GM20000 (cell line): ENCODE results near the gene KCMF1.

ENCODE experiments used
- DNase-seq: peaks from one replicate; pipeline ENCODE4 v3.0.0; 2012; ENCODE audit warnings: low spot score
- TF ChIP-seq, protein P1 (sequence below): IDR thresholded peaks from 2 replicates; pipeline ENCODE4 v1.5.1; 2012; ENCODE audit warnings: mild to moderate bottlenecking, control low read depth; ENCODE audit errors: extremely low read depth, missing control alignments

KCMF1 gene

DNA sequence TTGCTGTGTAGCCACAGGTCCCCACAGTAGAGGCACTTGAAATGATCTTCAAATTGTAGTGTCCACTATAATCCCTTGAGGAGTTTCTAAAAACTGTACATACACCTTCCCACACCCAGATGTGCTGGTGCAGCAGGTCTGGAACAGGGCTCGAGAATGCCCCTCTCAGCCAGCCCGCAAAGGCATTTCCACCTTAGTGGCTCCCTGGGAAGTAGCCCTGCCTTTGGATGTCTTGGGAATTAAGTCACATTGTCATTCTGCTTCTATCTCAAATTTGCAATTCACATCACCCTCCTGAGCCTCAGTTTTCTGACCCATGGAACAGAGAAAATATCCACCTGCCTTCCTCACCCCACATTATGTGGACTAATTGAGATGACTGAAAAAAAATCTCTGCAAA is 118.0 kb downstream of the KCMF1 start:
- TF ChIP-seq, protein P1, sequence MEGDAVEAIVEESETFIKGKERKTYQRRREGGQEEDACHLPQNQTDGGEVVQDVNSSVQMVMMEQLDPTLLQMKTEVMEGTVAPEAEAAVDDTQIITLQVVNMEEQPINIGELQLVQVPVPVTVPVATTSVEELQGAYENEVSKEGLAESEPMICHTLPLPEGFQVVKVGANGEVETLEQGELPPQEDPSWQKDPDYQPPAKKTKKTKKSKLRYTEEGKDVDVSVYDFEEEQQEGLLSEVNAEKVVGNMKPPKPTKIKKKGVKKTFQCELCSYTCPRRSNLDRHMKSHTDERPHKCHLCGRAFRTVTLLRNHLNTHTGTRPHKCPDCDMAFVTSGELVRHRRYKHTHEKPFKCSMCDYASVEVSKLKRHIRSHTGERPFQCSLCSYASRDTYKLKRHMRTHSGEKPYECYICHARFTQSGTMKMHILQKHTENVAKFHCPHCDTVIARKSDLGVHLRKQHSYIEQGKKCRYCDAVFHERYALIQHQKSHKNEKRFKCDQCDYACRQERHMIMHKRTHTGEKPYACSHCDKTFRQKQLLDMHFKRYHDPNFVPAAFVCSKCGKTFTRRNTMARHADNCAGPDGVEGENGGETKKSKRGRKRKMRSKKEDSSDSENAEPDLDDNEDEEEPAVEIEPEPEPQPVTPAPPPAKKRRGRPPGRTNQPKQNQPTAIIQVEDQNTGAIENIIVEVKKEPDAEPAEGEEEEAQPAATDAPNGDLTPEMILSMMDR: no peak
- no peak for DNase-seq

DNA sequence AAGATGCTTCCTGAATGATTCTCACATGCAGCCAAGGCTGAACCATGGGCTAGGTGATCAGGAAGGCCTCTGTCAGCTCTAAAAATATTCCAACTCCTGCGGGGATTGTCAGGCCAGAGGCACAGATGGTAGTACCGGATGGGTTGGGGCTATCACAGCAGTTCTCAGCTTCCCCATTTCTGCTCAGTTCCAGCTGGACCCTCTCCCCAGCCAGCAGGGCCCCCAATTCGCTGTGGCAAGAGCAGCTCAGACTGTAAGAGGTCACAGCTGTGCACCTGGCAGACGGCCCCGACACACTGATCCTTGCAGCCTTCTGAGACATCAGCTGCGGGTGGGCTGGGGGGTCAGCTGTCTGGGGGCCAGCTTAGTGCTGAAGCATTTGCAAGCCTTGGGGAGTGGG is 118.6 kb downstream of the KCMF1 start:
- DNase-seq: no peak
- TF ChIP-seq, protein P1: no peak

DNA sequence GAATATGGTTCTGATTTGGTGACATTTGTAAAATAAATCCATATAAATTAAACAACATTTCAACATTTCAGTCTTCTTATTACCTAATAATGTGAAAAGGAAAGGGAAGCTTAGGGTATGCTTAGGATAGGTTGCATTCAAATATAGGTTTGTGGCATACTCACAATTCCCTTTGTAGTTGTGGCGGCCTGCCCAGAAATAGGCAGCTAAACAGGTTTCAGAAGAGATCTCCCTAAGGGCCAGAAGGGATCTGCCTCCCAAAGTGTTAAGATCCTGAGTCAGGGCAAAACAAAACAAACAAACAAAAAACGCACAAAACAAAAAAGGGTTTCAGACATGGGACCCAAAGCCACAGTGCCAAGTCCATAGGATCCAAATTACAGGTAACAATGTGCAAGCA is 120.9 kb downstream of the KCMF1 start:
- no peak for DNase-seq
- TF ChIP-seq, protein P1: no peak

DNA sequence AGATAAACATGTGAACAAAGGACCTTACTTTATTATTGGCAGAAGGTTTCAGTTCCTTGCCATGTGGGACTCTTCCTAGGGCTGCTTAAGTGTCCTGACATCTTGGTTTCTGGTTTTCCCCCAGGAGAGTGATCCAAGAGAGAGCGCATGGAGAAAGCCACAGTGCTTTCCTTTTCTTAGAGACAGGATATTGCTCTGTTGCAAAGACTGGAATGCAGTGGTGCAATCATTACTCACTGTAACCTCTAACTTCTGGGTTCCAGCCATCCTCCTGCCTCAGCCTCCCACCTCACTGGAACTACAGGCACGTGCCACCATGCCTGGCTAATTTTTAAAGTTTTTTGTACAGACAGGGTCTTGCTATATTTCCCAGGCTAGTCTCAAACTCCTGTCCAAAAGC is 124.1 kb downstream of the KCMF1 start:
- TF ChIP-seq, protein P1: no peak
- DNase-seq: no peak

DNA sequence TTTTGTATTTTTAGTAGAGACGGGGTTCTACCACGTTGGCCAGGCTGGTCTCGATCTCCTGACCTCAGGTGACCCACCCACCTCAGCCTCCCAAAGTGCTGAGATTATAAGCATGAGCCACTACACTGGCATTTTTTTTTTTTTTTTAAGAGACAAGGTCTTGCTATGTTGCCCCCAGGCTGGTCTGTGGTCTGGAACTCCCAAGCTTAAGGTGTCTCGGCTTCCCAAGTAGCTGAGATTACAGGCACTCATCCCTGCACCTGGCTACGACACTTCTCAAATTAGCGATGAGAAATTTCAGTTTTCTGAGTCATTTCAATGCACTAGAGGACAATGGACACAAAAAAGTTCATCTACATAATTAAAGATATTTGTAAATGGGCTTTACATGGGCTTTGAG is 125.7 kb downstream of the KCMF1 start:
- TF ChIP-seq, protein P1: no peak
- DNase-seq: no peak

DNA sequence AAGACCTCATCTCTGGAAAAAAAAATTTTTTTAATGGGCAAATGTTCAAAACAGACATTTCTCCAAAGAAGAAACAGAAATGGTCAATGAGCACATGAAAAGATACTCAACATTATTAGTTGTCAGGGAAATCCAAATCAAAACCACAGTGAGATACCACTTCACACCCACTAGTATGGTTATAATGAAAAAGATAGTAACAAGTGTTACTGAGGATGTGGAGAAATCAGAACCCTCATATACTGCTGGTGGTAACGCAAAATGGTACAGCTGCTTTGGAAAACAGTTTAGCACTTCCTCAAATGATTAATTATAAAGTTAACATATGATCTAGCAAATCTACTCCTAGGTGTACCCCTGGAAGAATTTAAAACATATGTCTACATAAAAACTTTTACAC is 133.3 kb downstream of the KCMF1 start:
- TF ChIP-seq, protein P1: no peak

DNA sequence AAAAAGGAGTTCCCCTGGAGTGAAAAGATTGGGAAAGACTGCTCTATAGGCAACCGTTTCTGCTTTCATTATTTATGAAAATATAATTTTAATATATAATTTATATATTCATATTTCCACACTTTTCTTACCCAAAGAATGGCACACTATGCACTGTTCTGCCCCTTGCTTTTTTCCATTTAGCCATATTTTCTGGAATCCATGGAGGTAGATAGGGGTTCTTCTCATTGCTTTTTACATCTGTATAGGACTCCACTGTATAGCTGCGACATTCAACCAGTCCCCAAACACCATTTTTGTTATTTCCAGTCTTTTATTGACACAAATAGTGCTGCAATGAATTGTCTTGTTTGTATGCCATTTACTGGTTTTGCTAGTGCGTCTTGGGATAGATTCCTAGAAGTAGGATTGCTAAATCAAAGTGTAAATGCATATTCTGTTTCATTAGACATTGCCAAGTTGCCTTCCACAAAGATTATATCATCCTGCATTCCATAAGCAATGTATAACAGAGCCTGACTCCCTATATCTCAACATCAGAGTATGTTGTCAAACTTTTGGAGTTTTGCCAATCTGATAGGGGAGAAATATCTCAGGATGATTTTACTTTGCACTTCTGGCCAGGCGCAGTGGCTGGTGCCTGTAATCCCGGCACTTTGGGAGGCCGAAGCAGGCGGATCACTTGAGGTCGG is 135.7 kb downstream of the KCMF1 start:
- DNase-seq: no peak
- TF ChIP-seq, protein P1: no peak

More for the DNA sequence above, 133.3 kb downstream of the KCMF1 start:
- DNase-seq: no peak
